Measurements from ENCODE around the gene DNAH10.

DNAH10 gene

GRCh38 chr12:123816896-123817537 lies 54.9 kb downstream of the DNAH10 start:
- H3K36me3 ChIP-seq (replicated peaks), result no peaks in the 10 kb centered on the region
- no peak overlapping the region for H3K4me3 ChIP-seq
- in situ Hi-C loops (cut with MboI; ENCODE audit: low sequenced_read_pairs), result no loop called here
- peaks cover 3% of the 10 kb centered on the region; the same call in 1 of the 2 replicates for H3K27me3 ChIP-seq (ENCODE audit: low read depth)
- no peaks in the 10 kb centered on the region for H3K9me3 ChIP-seq
- no peaks in the 10 kb centered on the region for H3K4me1 ChIP-seq
- DNase-seq (ENCODE audit: low spot score in 2 of 2), result no peak

GRCh38 chr12:123822804-123823203 lies 60.7 kb downstream of the DNAH10 start:
- no peak for DNase-seq (ENCODE audit: low spot score in 2 of 2)
- in situ Hi-C loops (cut with MboI; ENCODE audit: low sequenced_read_pairs), result no loop called here
- no peaks in the 10 kb centered on the region for H3K36me3 ChIP-seq (replicated peaks)
- H3K4me3 ChIP-seq, result no peak overlapping the region
- H3K9me3 ChIP-seq, result 0 out of 2 replicates have a peak, but pooled peaks cover 2% of the 10 kb centered on the region
- H3K4me1 ChIP-seq, result no peaks in the 10 kb centered on the region
- 0 out of 2 replicates have a peak, but pooled peaks cover 5% of the 10 kb centered on the region for H3K27me3 ChIP-seq (ENCODE audit: low read depth)

GRCh38 chr12:123828120-123828519 lies 66.0 kb downstream of the DNAH10 start:
- no peak for DNase-seq (ENCODE audit: low spot score in 2 of 2)
- in situ Hi-C loops (cut with MboI; ENCODE audit: low sequenced_read_pairs), result no loop called here
- H3K27me3 ChIP-seq (ENCODE audit: low read depth), result 0 out of 2 replicates have a peak, but pooled peaks cover 2% of the 10 kb centered on the region
- no peaks in the 10 kb centered on the region for H3K36me3 ChIP-seq (replicated peaks)
- H3K9me3 ChIP-seq, result 0 out of 2 replicates have a peak, but pooled peaks cover 2% of the 10 kb centered on the region
- H3K4me3 ChIP-seq, result no peak overlapping the region
- H3K4me1 ChIP-seq, result no peaks in the 10 kb centered on the region

GRCh38 chr12:123828854-123829547 lies 66.9 kb downstream of the DNAH10 start:
- 0 out of 2 replicates have a peak, but pooled peaks cover 2% of the 10 kb centered on the region for H3K9me3 ChIP-seq
- in situ Hi-C loops (cut with MboI; ENCODE audit: low sequenced_read_pairs), result no loop called here
- DNase-seq (ENCODE audit: low spot score in 2 of 2), result no peak
- no peaks in the 10 kb centered on the region for H3K27me3 ChIP-seq (ENCODE audit: low read depth)
- no peaks in the 10 kb centered on the region for H3K36me3 ChIP-seq (replicated peaks)
- no peaks in the 10 kb centered on the region for H3K4me1 ChIP-seq
- no peak overlapping the region for H3K4me3 ChIP-seq

- Histone ChIP-seq H3K27me3 (ENCODE audit: low read depth) (no peaks in the 10 kb centered on the region), H3K9me3 (peaks cover 3% of the 10 kb centered on the region; the same call in 1 of the 2 replicates), H3K36me3 (replicated peaks) (no peaks in the 10 kb centered on the region), H3K4me3 (no peak overlapping the region), H3K4me1 (no peaks in the 10 kb centered on the region)
- DNase-seq (ENCODE audit: low spot score in 2 of 2), result no peak
- in situ Hi-C loops (cut with MboI; ENCODE audit: low sequenced_read_pairs), result no loop called here
These were observed 67.5 kb downstream of the DNAH10 start for GRCh38 chr12:123829561-123829960.

GRCh38 chr12:123830675-123831074 lies 68.6 kb downstream of the DNAH10 start:
- no peaks in the 10 kb centered on the region for H3K27me3 ChIP-seq (ENCODE audit: low read depth)
- no peak for DNase-seq (ENCODE audit: low spot score in 2 of 2)
- in situ Hi-C loops (cut with MboI; ENCODE audit: low sequenced_read_pairs), result no loop called here
- peaks cover 8% of the 10 kb centered on the region for H3K9me3 ChIP-seq
- H3K4me1 ChIP-seq, result no peaks in the 10 kb centered on the region
- no peaks in the 10 kb centered on the region for H3K36me3 ChIP-seq (replicated peaks)
- H3K4me3 ChIP-seq, result no peak overlapping the region

GRCh38 chr12:123832052-123832451 lies 70.0 kb downstream of the DNAH10 start:
- in situ Hi-C loops (cut with MboI; ENCODE audit: low sequenced_read_pairs), result no loop called here
- Histone ChIP-seq H3K9me3 (peaks cover 8% of the 10 kb centered on the region), H3K4me3 (no peak overlapping the region), H3K4me1 (no peaks in the 10 kb centered on the region), H3K27me3 (ENCODE audit: low read depth) (no peaks in the 10 kb centered on the region), H3K36me3 (replicated peaks) (no peaks in the 10 kb centered on the region)
- no peak for DNase-seq (ENCODE audit: low spot score in 2 of 2)

- no peak overlapping the region for H3K4me3 ChIP-seq
- peaks cover 6% of the 10 kb centered on the region for H3K9me3 ChIP-seq
- no peaks in the 10 kb centered on the region for H3K4me1 ChIP-seq
- no peak for DNase-seq (ENCODE audit: low spot score in 2 of 2)
- H3K36me3 ChIP-seq (replicated peaks), result no peaks in the 10 kb centered on the region
- in situ Hi-C loops (cut with MboI; ENCODE audit: low sequenced_read_pairs), result no loop called here
- H3K27me3 ChIP-seq (ENCODE audit: low read depth), result no peaks in the 10 kb centered on the region
These were observed 71.7 kb downstream of the DNAH10 start for GRCh38 chr12:123833830-123834229.

GRCh38 chr12:123834845-123835244 lies 72.7 kb downstream of the DNAH10 start:
- no peaks in the 10 kb centered on the region for H3K27me3 ChIP-seq (ENCODE audit: low read depth)
- in situ Hi-C loops (cut with MboI; ENCODE audit: low sequenced_read_pairs), result no loop called here
- H3K9me3 ChIP-seq, result peaks cover 6% of the 10 kb centered on the region
- no peak for DNase-seq (ENCODE audit: low spot score in 2 of 2)
- H3K4me1 ChIP-seq, result no peaks in the 10 kb centered on the region
- H3K36me3 ChIP-seq (replicated peaks), result no peaks in the 10 kb centered on the region
- no peak overlapping the region for H3K4me3 ChIP-seq

GRCh38 chr12:123836292-123836691 lies 74.2 kb downstream of the DNAH10 start:
- H3K27me3 ChIP-seq (ENCODE audit: low read depth), result no peaks in the 10 kb centered on the region
- no peaks in the 10 kb centered on the region for H3K4me1 ChIP-seq
- H3K36me3 ChIP-seq (replicated peaks), result no peaks in the 10 kb centered on the region
- in situ Hi-C loops (cut with MboI; ENCODE audit: low sequenced_read_pairs), result no loop called here
- H3K4me3 ChIP-seq, result no peak overlapping the region
- H3K9me3 ChIP-seq, result peaks cover 6% of the 10 kb centered on the region
- DNase-seq (ENCODE audit: low spot score in 2 of 2), result no peak

- in situ Hi-C loops (cut with MboI; ENCODE audit: low sequenced_read_pairs), result no loop called here
- Histone ChIP-seq H3K36me3 (replicated peaks) (no peaks in the 10 kb centered on the region), H3K4me1 (peaks cover 3% of the 10 kb centered on the region; the same call in 1 of the 2 replicates), H3K27me3 (ENCODE audit: low read depth) (no peaks in the 10 kb centered on the region), H3K4me3 (no peak overlapping the region), H3K9me3 (peaks cover 7% of the 10 kb centered on the region)
- DNase-seq (ENCODE audit: low spot score in 2 of 2), result no peak
These were observed 77.7 kb downstream of the DNAH10 start for GRCh38 chr12:123839826-123840225.

- in situ Hi-C loops (cut with MboI; ENCODE audit: low sequenced_read_pairs), result no loop called here
These were observed 78.8 kb downstream of the DNAH10 start for GRCh38 chr12:123840765-123841425.

GRCh38 chr12:123843912-123844748 lies 82.0 kb downstream of the DNAH10 start:
- H3K27me3 ChIP-seq (ENCODE audit: low read depth), result no peaks in the 10 kb centered on the region
- peak in 1 of 2 experiments; percentile 33 for DNase-seq (ENCODE audit: low spot score in 2 of 2)
- peaks cover 4% of the 10 kb centered on the region; the same call in 1 of the 2 replicates for H3K9me3 ChIP-seq
- peaks cover 3% of the 10 kb centered on the region; the same call in 1 of the 2 replicates for H3K4me1 ChIP-seq
- no peak overlapping the region for H3K4me3 ChIP-seq
- no peaks in the 10 kb centered on the region for H3K36me3 ChIP-seq (replicated peaks)
- in situ Hi-C loops (cut with MboI; ENCODE audit: low sequenced_read_pairs), result no loop called here

More at GRCh38 chr12:123840765-123841425, 78.8 kb downstream of the DNAH10 start:
- H3K4me3 ChIP-seq, result no peak overlapping the region
- no peaks in the 10 kb centered on the region for H3K36me3 ChIP-seq (replicated peaks)
- DNase-seq (ENCODE audit: low spot score in 2 of 2), result no peak
- peaks cover 3% of the 10 kb centered on the region; the same call in 1 of the 2 replicates for H3K4me1 ChIP-seq
- no peaks in the 10 kb centered on the region for H3K27me3 ChIP-seq (ENCODE audit: low read depth)
- H3K9me3 ChIP-seq, result peaks cover 4% of the 10 kb centered on the region; the same call in 1 of the 2 replicates

Data from HAP-1 (cell line).